Adrenal gland (tissue), 12 donors: ENCODE results near the gene STPG1. TPM values are rescaled to one million over a fixed set of nuclear protein-coding genes. Genes with fewer than 3 reads are reported as not detected.
A peak's percentile ranks its signal among the peaks of the same experiment; 100 is the strongest.

Experiments used
- DNase-seq, 7 donors: peaks; one replicate each; pipeline ENCODE4 v3.0.0-alpha.2; 2019 to 2020
- H3K27ac ChIP-seq, 5 donors: fragments of 200-600 bp; sonication (generic) in 4 of 5; 1 replicate in 3 of 5; 2 replicates in 2 of 5; pipeline versions ENCODE4 v1.5.1 to v1.8.0; 2016 to 2020; ENCODE audit warnings: mild to moderate bottlenecking in 1 of 5
- H3K27me3 ChIP-seq: fragments of 200-600 bp; 2 replicates; pipeline ENCODE4 v1.8.0; 2021
- H3K36me3 ChIP-seq, 2 donors: fragments of 200-600 bp; replicated peaks in 1 of 2; 1 replicate in 1 of 2; 2 replicates in 1 of 2; pipeline versions ENCODE4 v1.5.1 to v1.8.0; 2018 to 2022
- H3K4me1 ChIP-seq, 2 donors: fragments of 200-600 bp; replicated peaks in 1 of 2; 1 replicate in 1 of 2; 2 replicates in 1 of 2; pipeline versions ENCODE4 v1.5.1 to v1.8.0; 2018 to 2021
- H3K4me3 ChIP-seq, 4 donors: fragments of 200-600 bp; sonication (generic) in 3 of 4; one replicate each; pipeline ENCODE4 v1.5.1; 2016 to 2018
- H3K9me3 ChIP-seq, 3 donors: fragments of 200-600 bp; sonication (generic) in 1 of 3; replicated peaks in 1 of 3; 1 replicate in 2 of 3; 2 replicates in 1 of 3; pipeline versions ENCODE4 v1.5.1 to v1.8.0; 2016 to 2021
- POLR2A ChIP-seq, 2 donors: fragments of 450-650 bp; IDR thresholded peaks; one replicate each; pipeline ENCODE4 v1.6.1; 2017; ENCODE audit warnings: antibody characterized with exemption in 2 of 2, mild to moderate bottlenecking in 2 of 2, moderate library complexity in 1 of 2
- WGBS, 4 donors: extraction: QIAGEN DNeasy Blood & Tissue Kit in 2 of 4; methylation state at CpG; one replicate each; pipeline versions ENCODE4 v1.1.5 to v1.1.7; 2013 to 2017; 5-methylcytosine and 5-hydroxymethylcytosine counted together
- intact Hi-C, 2 donors: fragments of 100-400 bp; cut with DNase I; formaldehyde crosslinking; loops; one replicate each; pipeline versions ENCODE4 v1.14.1 to v1.15.0; 2022 to 2023
- polyA plus RNA-seq, 3 donors: library from polyadenylated mRNA; stranded (reverse); fragments of 200-250 nt in 2 of 3; fragments of 350-450 nt in 1 of 3; fragmentation: Illumina TruSeq in 1 of 3; extraction: RNeasy Lipid Tissue Mini Kit (QIAGEN cat#74804) in 1 of 3; gene quantifications; one replicate each; pipeline ENCODE4 v1.2.3, GENCODE V29; 2013 to 2014
- total RNA-seq, 9 donors: library from RNA; depleted of rRNA in 4 of 9; stranded (reverse); fragments of >200 nt in 4 of 9; fragments of 120-200 nt in 1 of 9; fragmentation: NEBNext Ultra II Directional in 1 of 9; extraction: Animal tissue kit (Norgen Biotek cat#: 25700) in 1 of 9; gene quantifications; one replicate each; pipeline versions ENCODE4 v1.1.0 to v1.2.4, GENCODE V29; 2013 to 2023
- TF ChIP-seq, protein P1 (sequence below), 6 experiments: fragments of 450-650 bp in 4 of 6; fragments of 200-600 bp in 2 of 6; sonication (generic) in 1 of 6; IDR thresholded peaks; 1 replicate in 5 of 6; 2 replicates in 1 of 6; pipeline versions ENCODE4 v1.5.1 to v1.8.0; 2016 to 2021; ENCODE audit warnings: antibody characterized with exemption in 6 of 6, mild to moderate bottlenecking in 2 of 6, moderate library complexity in 1 of 6
- donor health status: healthy with polysubstance abuse.
- donor health status: Bipolar disorder and iron deficiency.
- donor health status: DM: yes; HTN: yes; CAD: no.
- donor health status: DM: no; HTN: no; CAD: no.
- donor health status: DM: no; HTN: no; CAD: no.
- donor health status: DM: yes; HTN: yes; CAD: no.

The STPG1 gene
- total and polyA plus RNA-seq, 12 donors: 2.1 to 8.9 (median 5.7) TPM

DNA sequence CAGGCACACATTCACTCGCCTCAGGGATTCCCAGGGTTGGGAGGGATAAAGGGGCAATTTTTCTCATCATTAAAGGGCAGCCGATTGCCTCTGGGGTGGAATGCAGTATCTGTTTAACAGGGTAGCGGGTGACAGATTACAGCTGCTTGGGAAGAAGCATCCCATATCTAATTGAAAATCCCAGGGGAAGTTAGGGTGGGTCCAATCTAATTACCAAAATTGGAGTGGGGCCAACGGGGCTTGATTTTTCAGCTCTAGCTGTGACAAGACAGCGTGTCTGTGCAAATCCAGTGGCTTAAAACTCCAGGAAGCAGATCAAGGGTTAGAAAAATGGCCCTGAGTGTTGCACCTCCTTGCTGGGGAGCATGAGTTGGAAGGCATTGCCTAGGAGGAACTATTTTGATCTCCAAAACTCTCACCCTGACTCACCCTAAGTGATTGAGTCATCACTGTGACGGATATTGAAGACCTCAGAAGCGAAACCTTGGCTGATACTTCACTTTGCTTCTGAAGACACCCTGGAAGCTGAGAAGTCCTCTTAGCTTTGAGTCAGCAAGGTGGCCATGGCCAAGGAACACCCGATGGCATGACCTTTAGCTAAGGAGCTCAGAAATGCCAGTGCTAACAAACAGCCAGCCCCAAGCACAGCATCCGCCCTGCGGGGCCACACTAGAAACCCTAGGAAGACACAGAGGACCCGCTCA lies 48.5 kb downstream of the STPG1 start:
- Histone ChIP-seq H3K4me3 (no peak overlapping the region), H3K9me3 (no peaks in the 10 kb centered on the region), H3K27ac (peak overlapping the region in 1 of 5 donors; percentile 0), H3K36me3 (no peaks in the 10 kb centered on the region), H3K4me1 (peaks cover 0 to 8% of the 10 kb centered on the region in 2 donors), H3K27me3 (no peaks in the 10 kb centered on the region)
- intact Hi-C loops: no loop called here
- TF ChIP-seq, protein P1, sequence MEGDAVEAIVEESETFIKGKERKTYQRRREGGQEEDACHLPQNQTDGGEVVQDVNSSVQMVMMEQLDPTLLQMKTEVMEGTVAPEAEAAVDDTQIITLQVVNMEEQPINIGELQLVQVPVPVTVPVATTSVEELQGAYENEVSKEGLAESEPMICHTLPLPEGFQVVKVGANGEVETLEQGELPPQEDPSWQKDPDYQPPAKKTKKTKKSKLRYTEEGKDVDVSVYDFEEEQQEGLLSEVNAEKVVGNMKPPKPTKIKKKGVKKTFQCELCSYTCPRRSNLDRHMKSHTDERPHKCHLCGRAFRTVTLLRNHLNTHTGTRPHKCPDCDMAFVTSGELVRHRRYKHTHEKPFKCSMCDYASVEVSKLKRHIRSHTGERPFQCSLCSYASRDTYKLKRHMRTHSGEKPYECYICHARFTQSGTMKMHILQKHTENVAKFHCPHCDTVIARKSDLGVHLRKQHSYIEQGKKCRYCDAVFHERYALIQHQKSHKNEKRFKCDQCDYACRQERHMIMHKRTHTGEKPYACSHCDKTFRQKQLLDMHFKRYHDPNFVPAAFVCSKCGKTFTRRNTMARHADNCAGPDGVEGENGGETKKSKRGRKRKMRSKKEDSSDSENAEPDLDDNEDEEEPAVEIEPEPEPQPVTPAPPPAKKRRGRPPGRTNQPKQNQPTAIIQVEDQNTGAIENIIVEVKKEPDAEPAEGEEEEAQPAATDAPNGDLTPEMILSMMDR (IDR thresholded peaks at IDR 0.05): no peak
- TF ChIP-seq POLR2A (IDR thresholded peaks at IDR 0.05): no peak
- 64 to 81% (median 73%) methylated on average over 9 to 11 of the region's 11 CpGs for WGBS, 4 donors
- DNase-seq: peak in 4 of 7 donors; percentile 21 to 33 (median 26)

DNA sequence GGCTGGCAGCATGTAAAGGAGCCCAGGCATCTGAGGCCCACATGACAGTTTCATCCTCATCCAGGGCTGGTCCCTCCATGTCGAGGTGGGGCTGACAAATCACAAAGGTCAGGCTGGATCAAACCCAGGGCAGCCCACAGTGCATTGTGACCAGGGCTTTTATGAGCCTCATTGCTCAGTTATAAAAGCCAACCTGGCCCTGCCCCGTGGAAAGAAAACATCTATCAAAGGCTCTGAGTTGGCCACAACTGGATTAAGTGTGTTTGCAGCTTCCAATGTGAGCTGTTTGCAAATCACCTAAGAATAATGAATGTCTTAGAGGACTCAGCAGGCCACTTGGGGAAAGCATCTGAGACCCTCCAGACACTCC lies 49.0 kb downstream of the STPG1 start:
- Histone ChIP-seq H3K27ac (peak overlapping the region in 1 of 5 donors; percentile 0), H3K27me3 (no peaks in the 10 kb centered on the region), H3K4me1 (peaks cover 0 to 8% of the 10 kb centered on the region in 2 donors), H3K36me3 (no peaks in the 10 kb centered on the region), H3K9me3 (no peaks in the 10 kb centered on the region), H3K4me3 (no peak overlapping the region)
- intact Hi-C loops: no loop called here
- 56 to 75% (median 70%) methylated on average over 1 to 2 of the region's 2 CpGs for WGBS, 4 donors
- no peak for DNase-seq
- TF ChIP-seq, protein P1 (IDR thresholded peaks at IDR 0.05): no peak
- no peak for TF ChIP-seq POLR2A (IDR thresholded peaks at IDR 0.05)

DNA sequence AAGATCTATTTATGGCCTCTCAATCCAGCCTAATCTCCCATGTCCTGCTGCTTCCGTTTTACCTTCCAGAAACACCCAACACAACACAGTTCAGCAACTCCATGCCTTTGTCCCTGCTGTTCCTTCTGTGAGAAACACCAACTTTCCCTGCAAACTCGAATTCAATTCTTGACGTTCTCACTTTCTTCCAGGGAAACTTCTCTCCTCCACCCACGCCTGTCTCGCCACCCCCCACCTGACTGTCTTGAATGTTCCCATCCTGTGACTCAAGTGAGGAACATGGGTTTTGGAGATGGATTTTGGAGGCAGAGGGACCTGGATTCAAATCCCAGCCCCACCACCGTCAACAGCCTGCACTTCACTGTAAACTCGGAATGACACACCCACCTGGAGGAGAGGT lies 49.6 kb downstream of the STPG1 start:
- Histone ChIP-seq H3K27ac (no peak overlapping the region), H3K27me3 (no peaks in the 10 kb centered on the region), H3K4me1 (peaks cover 0 to 8% of the 10 kb centered on the region in 2 donors), H3K36me3 (no peaks in the 10 kb centered on the region), H3K9me3 (no peaks in the 10 kb centered on the region), H3K4me3 (no peak overlapping the region)
- DNase-seq: no peak
- TF ChIP-seq POLR2A (IDR thresholded peaks at IDR 0.05): no peak
- TF ChIP-seq, protein P1 (IDR thresholded peaks at IDR 0.05): no peak
- intact Hi-C loops: no loop called here
- 89 to 95% (median 92%) methylated on average over 7 of the region's 7 CpGs for WGBS, 4 donors

DNA sequence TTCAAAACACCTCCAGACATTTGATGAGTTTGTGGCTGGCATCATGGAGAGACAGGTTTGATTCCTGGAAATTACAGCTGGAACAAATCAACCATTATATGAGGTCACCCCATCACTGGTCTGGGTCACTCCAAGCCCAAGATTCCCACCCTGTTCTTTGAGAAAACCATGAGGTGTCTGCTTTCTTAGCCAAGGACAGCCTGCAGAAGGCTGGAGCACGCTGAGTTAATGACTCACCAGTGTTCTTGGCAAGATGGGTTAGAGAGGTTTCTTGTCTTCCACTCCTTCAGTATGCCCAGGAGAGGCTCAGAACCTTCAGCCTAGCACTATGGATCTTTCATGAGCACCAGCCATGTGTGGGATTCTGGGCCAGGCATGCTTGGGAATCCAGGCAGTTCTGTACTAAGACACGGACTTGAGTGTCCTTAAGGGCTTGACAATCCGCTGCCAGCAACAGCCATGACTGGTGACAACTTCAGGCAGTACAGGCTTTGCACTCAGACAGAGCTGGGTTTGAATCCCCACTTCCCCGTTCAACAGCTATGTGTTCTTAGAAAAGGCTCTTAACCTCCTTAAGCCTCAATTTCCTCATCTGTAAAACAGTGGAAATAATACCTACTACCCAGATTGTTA lies 50.5 kb downstream of the STPG1 start:
- H3K9me3 ChIP-seq: no peaks in the 10 kb centered on the region
- whole genome bisulfite sequencing, 4 donors: 74 to 83% (median 76%) methylated on average over 4 of the region's 4 CpGs
- peak in 4 of 7 donors; percentile 25 to 36 (median 30) for DNase-seq
- H3K4me1 ChIP-seq: peaks cover 0 to 8% of the 10 kb centered on the region in 2 donors
- no peaks in the 10 kb centered on the region for H3K36me3 ChIP-seq
- intact Hi-C loops: no loop called here
- no peak overlapping the region for H3K4me3 ChIP-seq
- no peak overlapping the region for H3K27ac ChIP-seq
- TF ChIP-seq POLR2A (IDR thresholded peaks at IDR 0.05): no peak
- H3K27me3 ChIP-seq: no peaks in the 10 kb centered on the region
